ENCODE data around the gene SLC38A2.

SLC38A2 gene

DNA sequence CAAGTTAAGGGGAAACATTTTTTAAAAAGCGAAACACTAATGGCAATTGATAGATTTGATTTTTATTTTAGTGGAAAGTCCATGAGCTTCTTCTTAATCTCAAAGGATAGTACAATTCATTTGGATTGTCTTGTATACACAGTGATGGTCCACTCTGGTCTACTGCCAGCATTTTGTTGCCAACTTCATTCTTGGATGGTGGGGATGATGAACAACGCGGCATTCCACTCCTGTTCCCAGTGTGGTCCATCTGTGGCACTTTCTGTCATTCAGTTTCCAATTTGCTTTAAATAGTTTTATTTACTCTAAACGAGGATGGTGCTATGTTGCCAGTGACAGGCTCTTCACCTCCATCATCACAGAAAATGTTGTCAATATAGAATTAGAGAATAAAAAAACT, 40.3 kb upstream of the SLC38A2 start:
- Histone ChIP-seq H3K9me3 (no peaks in the 10 kb centered on the region), H3K27me3 (no peaks in the 10 kb centered on the region), H3K4me3 (ENCODE audit: low read depth in 1 of 2, low read length in 1 of 2) (no peak overlapping the region), H3K27ac (no peak overlapping the region), H3K4me1 (ENCODE audit: control insufficient read depth in 1 of 2, insufficient read depth in 1 of 2, low read depth in 1 of 2, low read length in 1 of 2) (no peaks in the 10 kb centered on the region), H3K36me3 (no peaks in the 10 kb centered on the region)
- TF ChIP-seq, protein P1, sequence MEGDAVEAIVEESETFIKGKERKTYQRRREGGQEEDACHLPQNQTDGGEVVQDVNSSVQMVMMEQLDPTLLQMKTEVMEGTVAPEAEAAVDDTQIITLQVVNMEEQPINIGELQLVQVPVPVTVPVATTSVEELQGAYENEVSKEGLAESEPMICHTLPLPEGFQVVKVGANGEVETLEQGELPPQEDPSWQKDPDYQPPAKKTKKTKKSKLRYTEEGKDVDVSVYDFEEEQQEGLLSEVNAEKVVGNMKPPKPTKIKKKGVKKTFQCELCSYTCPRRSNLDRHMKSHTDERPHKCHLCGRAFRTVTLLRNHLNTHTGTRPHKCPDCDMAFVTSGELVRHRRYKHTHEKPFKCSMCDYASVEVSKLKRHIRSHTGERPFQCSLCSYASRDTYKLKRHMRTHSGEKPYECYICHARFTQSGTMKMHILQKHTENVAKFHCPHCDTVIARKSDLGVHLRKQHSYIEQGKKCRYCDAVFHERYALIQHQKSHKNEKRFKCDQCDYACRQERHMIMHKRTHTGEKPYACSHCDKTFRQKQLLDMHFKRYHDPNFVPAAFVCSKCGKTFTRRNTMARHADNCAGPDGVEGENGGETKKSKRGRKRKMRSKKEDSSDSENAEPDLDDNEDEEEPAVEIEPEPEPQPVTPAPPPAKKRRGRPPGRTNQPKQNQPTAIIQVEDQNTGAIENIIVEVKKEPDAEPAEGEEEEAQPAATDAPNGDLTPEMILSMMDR (IDR thresholded peaks at IDR 0.05), result no peak

DNA sequence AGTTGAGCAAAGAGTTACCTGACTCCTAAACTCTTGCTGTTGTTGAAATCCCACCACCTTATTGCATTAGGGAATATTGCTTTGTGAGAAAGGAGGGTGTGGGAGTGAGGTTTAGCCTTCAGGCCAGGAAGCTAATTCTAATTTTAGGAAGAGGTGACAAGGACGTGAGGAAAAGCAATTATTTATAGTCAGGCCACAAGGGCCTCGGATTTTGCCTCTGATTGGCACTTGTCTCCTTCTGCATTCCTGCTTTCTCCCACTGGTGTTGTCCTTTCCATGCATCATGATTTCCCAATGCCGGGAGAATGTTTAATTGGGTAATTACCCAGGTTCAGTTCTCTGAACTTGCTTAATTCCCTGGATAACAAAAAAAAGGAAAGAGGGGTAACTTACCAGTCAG, 37.9 kb upstream of the SLC38A2 start:
- Histone ChIP-seq H3K27me3 (no peaks in the 10 kb centered on the region), H3K9me3 (no peaks in the 10 kb centered on the region), H3K4me3 (ENCODE audit: low read depth in 1 of 2, low read length in 1 of 2) (no peak overlapping the region), H3K36me3 (no peaks in the 10 kb centered on the region), H3K27ac (no peak overlapping the region), H3K4me1 (ENCODE audit: control insufficient read depth in 1 of 2, insufficient read depth in 1 of 2, low read depth in 1 of 2, low read length in 1 of 2) (no peaks in the 10 kb centered on the region)
- TF ChIP-seq, protein P1 (IDR thresholded peaks at IDR 0.05), result no peak

DNA sequence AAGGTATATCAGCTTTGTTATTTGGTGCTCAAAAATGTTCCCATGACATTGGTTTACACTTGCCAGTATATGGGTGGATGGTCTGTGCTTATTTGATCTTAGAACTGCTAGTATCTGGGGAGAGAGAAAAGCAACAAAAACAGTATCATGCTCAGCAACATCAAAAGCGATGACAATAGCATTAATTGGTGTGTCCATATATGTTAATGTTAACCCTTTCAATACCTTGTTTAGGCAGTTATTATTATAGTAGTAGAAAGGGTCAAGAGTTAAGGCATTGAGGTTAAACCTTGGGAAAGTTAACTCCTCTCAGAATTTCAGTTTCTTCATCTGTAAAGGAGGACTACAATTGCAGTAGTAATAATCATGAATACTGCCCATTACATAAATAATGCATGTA, 37.4 kb upstream of the SLC38A2 start:
- Histone ChIP-seq H3K9me3 (no peaks in the 10 kb centered on the region), H3K4me1 (ENCODE audit: control insufficient read depth in 1 of 2, insufficient read depth in 1 of 2, low read depth in 1 of 2, low read length in 1 of 2) (no peaks in the 10 kb centered on the region), H3K27me3 (no peaks in the 10 kb centered on the region), H3K4me3 (ENCODE audit: low read depth in 1 of 2, low read length in 1 of 2) (no peak overlapping the region), H3K27ac (no peak overlapping the region), H3K36me3 (no peaks in the 10 kb centered on the region)
- TF ChIP-seq, protein P1 (IDR thresholded peaks at IDR 0.05), result no peak

DNA sequence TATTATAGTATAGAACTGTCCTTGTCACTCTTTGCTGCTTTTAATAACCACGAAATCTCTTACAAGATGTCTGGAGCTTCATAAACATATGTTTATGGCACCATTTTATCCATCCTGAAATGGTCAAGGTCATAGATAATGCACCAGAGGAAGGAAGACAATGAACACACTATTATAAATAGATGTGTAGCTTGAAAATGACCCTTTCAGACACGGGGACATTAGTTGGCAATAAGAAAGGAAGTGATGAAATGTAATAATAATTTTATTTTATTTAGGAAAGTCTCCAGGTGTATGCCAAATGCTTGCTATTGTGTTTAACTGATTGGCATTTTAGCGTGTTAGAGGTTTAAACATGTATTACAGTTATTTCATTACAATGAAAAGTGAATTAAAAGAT, 36.8 kb upstream of the SLC38A2 start:
- Histone ChIP-seq H3K4me3 (ENCODE audit: low read depth in 1 of 2, low read length in 1 of 2) (no peak overlapping the region), H3K36me3 (no peaks in the 10 kb centered on the region), H3K27ac (no peak overlapping the region), H3K9me3 (no peaks in the 10 kb centered on the region), H3K27me3 (no peaks in the 10 kb centered on the region), H3K4me1 (ENCODE audit: control insufficient read depth in 1 of 2, insufficient read depth in 1 of 2, low read depth in 1 of 2, low read length in 1 of 2) (no peaks in the 10 kb centered on the region)
- TF ChIP-seq, protein P1 (IDR thresholded peaks at IDR 0.05), result no peak

DNA sequence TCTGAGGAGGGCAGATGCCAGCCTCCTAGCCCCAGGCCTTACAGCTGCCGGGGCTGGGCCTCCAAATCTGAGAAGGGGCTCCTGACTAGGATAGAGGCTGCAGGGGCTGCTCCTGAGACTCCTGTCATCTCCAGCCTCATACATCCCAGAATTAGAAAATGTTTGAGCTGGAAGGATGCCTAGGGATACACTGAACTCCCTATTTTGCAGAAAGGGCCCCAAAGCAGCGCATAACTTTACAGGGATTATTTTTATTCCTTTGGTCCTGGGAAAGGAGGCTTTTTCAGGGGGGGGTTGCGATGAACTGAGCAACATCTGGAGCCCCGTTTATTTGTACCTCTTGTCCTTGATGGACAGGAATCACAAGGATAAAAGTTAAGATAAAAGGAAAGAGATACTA, 35.9 kb upstream of the SLC38A2 start:
- H3K4me3 ChIP-seq (ENCODE audit: low read depth in 1 of 2, low read length in 1 of 2), result no peak overlapping the region
- no peaks in the 10 kb centered on the region for H3K36me3 ChIP-seq
- no peak overlapping the region for H3K27ac ChIP-seq
- no peaks in the 10 kb centered on the region for H3K27me3 ChIP-seq
- H3K9me3 ChIP-seq, result no peaks in the 10 kb centered on the region
- no peaks in the 10 kb centered on the region for H3K4me1 ChIP-seq (ENCODE audit: control insufficient read depth in 1 of 2, insufficient read depth in 1 of 2, low read depth in 1 of 2, low read length in 1 of 2)
- TF ChIP-seq, protein P1 (IDR thresholded peaks at IDR 0.05), result no peak

DNA sequence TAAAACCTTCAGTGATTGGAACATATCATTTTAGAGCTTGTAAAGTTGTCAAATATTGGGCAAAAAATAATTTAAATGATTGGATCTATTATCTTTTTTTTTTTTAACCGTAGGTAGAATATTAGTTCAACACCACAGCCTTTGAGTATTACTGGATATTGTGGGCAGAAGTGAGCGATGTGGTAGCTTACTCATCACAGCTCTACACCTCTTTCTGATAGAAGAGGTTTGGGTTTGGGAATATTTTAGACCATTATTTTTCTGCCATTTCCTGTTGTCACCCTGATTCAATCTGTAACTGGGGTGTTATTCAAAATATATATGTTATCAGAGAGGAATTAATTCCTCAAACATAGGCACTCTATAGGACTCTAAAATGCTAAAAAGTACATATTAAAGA, 34.8 kb upstream of the SLC38A2 start:
- Histone ChIP-seq H3K4me1 (ENCODE audit: control insufficient read depth in 1 of 2, insufficient read depth in 1 of 2, low read depth in 1 of 2, low read length in 1 of 2) (no peaks in the 10 kb centered on the region), H3K27me3 (no peaks in the 10 kb centered on the region), H3K27ac (no peak overlapping the region), H3K36me3 (no peaks in the 10 kb centered on the region), H3K4me3 (ENCODE audit: low read depth in 1 of 2, low read length in 1 of 2) (no peak overlapping the region), H3K9me3 (no peaks in the 10 kb centered on the region)
- TF ChIP-seq, protein P1 (IDR thresholded peaks at IDR 0.05), result no peak
